WERI-Rb-1 (cell line): ENCODE data around the gene MTUS2.
A peak's percentile ranks its signal among the peaks of the same experiment; 100 is the strongest.

Experiments
- DNase-seq: peaks from one replicate; pipeline ENCODE4 v3.0.0-alpha.2; 2020
- H3K27ac ChIP-seq: fragments of 250-450 bp; sonication (Bioruptor Pico); 2 replicates; pipeline ENCODE4 v1.5.1; 2020; ENCODE audit warnings: mild to moderate bottlenecking, moderate library complexity
- H3K27me3 ChIP-seq: fragments of 250-450 bp; sonication (Bioruptor Pico); 2 replicates; pipeline ENCODE4 v1.5.1; 2021; ENCODE audit warnings: mild to moderate bottlenecking, low read depth, moderate library complexity; ENCODE audit not compliant: insufficient read depth, severe bottlenecking
- H3K36me3 ChIP-seq: fragments of 250-450 bp; sonication (Bioruptor Pico); 2 replicates; pipeline ENCODE4 v1.5.1; 2020; ENCODE audit warnings: mild to moderate bottlenecking, moderate library complexity
- H3K4me3 ChIP-seq: 2 replicates; pipeline ENCODE4 v1.5.1; 2011; ENCODE audit warnings: low read depth, mild to moderate bottlenecking, control low read depth, low read length
- H3K9me3 ChIP-seq: fragments of 250-450 bp; sonication (Bioruptor Pico); 2 replicates; pipeline ENCODE4 v1.5.1; 2021; ENCODE audit warnings: mild to moderate bottlenecking, moderate library complexity; ENCODE audit not compliant: severe bottlenecking
- TF ChIP-seq, protein P1 (sequence below): IDR thresholded peaks from 2 replicates; pipeline ENCODE4 v1.5.1; 2011; ENCODE audit warnings: low read depth, mild to moderate bottlenecking, control low read depth, inconsistent platforms, low read length

Gene MTUS2

GRCh38 chr13:28805193-28805819, 14.8 kb upstream of the MTUS2 start:
- no peak overlapping the region for H3K27ac ChIP-seq
- TF ChIP-seq, protein P1, sequence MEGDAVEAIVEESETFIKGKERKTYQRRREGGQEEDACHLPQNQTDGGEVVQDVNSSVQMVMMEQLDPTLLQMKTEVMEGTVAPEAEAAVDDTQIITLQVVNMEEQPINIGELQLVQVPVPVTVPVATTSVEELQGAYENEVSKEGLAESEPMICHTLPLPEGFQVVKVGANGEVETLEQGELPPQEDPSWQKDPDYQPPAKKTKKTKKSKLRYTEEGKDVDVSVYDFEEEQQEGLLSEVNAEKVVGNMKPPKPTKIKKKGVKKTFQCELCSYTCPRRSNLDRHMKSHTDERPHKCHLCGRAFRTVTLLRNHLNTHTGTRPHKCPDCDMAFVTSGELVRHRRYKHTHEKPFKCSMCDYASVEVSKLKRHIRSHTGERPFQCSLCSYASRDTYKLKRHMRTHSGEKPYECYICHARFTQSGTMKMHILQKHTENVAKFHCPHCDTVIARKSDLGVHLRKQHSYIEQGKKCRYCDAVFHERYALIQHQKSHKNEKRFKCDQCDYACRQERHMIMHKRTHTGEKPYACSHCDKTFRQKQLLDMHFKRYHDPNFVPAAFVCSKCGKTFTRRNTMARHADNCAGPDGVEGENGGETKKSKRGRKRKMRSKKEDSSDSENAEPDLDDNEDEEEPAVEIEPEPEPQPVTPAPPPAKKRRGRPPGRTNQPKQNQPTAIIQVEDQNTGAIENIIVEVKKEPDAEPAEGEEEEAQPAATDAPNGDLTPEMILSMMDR, result peak; percentile 39
- no peaks in the 10 kb centered on the region for H3K36me3 ChIP-seq
- H3K27me3 ChIP-seq, result peaks cover 2% of the 10 kb centered on the region
- no peaks in the 10 kb centered on the region for H3K9me3 ChIP-seq
- peak; percentile 40 for DNase-seq
- H3K4me3 ChIP-seq, result no peak overlapping the region

GRCh38 chr13:28817204-28817603, 2.9 kb upstream of the MTUS2 start:
- no peaks in the 10 kb centered on the region for H3K9me3 ChIP-seq

GRCh38 chr13:28819046-28819730, 951 bp upstream of the MTUS2 start:
- no peak overlapping the region for H3K4me3 ChIP-seq
- peaks cover 21% of the 10 kb centered on the region for H3K27me3 ChIP-seq
- TF ChIP-seq, protein P1, result no peak
- no peaks in the 10 kb centered on the region for H3K9me3 ChIP-seq
- no peaks in the 10 kb centered on the region for H3K36me3 ChIP-seq
- no peak for DNase-seq
- no peak overlapping the region for H3K27ac ChIP-seq

More at GRCh38 chr13:28817204-28817603, 2.9 kb upstream of the MTUS2 start:
- Histone ChIP-seq H3K4me3 (no peak overlapping the region), H3K27ac (no peak overlapping the region), H3K27me3 (peaks cover 23% of the 10 kb centered on the region), H3K36me3 (no peaks in the 10 kb centered on the region)
- TF ChIP-seq, protein P1, result peak; percentile 26
- no peak for DNase-seq

DNA sequence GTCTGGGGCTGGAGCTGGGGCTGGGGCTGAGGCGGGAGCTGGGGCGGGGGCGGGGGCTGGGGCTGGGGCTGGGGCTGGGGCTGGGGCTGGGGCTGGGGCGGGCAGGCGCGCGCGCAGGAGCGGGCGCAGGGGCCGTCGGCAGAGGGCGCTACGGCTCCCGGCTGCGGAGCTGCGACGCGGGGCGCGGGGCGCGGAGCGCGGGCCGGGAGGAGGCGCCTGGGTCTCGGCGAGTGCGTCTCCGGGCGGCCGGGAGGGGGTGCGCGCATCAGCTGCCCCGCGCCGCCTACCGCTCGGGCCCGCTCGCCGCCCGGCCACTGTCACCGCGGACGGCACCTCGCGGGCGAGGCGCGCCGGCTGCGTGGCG, 422 bp upstream of the MTUS2 start:
- no peak overlapping the region for H3K27ac ChIP-seq
- TF ChIP-seq, protein P1, result peak; percentile 42
- no peaks in the 10 kb centered on the region for H3K9me3 ChIP-seq
- no peaks in the 10 kb centered on the region for H3K36me3 ChIP-seq
- H3K4me3 ChIP-seq, result no peak overlapping the region
- H3K27me3 ChIP-seq, result peaks cover 17% of the 10 kb centered on the region
- peak; percentile 33 for DNase-seq

- Histone ChIP-seq H3K27ac (no peak overlapping the region), H3K27me3 (peaks cover 17% of the 10 kb centered on the region), H3K36me3 (no peaks in the 10 kb centered on the region), H3K4me3 (no peak overlapping the region), H3K9me3 (no peaks in the 10 kb centered on the region)
- no peak for DNase-seq
- TF ChIP-seq, protein P1, result no peak
Observed at GRCh38 chr13:28822151-28822550, 2.0 kb downstream of the MTUS2 start.
